Activated CD8-positive, alpha-beta memory T cell treated with anti-CD3 and anti-CD28 coated beads, Interleukin-2, amount 50 U/mL, for 24 hours (primary cell): ENCODE measurements around the gene ZNF664.

Experiments
- DNase-seq: peaks from one replicate; pipeline ENCODE4 v3.0.0-alpha.2; 2020; ENCODE audit errors: extremely low read depth

The ZNF664 gene

DNA sequence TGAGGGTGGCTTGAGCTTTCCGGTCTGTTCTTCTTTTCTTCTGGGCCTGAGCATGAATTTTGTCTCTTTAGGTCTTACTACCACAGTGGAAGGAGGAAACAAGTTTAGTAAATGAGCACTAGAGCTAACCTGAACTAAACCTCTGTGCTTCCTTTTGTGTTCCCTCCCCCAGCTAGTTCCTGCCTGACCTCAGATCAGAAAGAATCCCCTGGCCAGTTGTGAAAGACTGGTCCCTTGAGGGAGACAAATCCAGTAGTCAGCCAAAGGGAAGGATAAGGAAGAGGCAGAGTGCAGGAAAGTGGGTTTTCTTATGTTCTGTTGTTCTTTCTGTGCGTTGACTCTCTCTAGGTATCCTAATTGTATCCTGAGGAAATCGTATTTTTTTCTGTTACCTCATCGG is 17.5 kb downstream of the ZNF664 start:
- no peak for DNase-seq

DNA sequence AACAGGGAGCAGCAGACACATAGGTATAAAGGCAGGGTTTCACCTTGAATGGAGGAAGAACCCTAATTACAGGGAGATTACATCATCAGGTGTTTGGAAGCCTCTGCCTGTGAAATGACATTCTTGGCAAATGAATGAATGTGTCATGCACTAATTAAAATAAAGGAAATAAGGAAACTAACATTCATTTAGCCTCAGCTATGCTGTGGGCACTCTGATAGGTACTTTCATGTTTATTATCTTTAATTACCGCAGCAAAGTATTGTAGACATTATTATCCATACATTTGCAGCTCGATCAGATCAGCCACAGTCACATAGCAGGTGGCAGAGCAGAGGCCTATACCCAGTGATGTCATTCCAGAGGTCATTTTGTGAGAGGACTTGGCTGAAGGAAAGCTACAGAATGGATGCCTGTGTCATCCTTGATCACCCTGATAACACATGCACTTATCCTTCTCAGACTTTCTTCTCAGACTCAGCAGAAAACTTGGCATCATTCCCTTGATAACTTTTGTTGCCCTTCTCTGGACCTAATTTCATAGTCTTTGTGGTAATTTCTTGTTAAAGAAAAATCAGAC is 18.4 kb downstream of the ZNF664 start:
- DNase-seq, result no peak

DNA sequence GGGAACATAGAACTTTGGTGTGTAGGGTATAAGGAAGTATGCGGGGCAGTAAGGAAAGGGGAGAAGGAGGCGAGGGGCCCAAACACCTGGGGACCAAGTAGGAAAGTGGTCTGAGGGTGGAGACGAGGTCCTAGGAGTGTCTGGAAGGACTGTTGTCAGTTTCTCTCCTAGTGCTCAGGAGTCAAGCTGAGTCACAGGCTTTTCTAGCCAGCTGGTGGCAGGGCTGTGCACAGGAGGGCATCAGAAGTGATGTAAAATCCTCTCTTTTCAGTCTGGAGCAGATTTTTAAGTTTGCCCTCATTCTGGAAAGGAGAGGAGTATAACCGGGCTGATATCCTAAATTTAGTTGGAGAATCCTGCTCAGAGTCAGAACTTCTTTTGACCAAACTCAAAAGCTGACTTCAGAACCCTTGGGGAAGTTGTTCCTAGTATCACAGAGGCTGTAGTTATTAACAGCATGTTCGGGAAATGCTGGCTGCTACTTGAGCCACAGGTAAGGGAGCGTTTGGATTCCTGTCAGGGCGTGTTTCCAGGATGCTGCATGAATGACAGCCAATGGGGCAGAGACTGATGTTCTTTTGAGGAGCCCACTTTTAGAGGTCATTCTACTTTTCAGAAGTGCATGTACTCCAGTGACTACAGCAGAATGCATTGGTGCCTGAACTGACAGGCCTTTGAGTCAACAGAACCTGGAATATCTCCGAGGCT is 19.3 kb downstream of the ZNF664 start:
- no peak for DNase-seq

DNA sequence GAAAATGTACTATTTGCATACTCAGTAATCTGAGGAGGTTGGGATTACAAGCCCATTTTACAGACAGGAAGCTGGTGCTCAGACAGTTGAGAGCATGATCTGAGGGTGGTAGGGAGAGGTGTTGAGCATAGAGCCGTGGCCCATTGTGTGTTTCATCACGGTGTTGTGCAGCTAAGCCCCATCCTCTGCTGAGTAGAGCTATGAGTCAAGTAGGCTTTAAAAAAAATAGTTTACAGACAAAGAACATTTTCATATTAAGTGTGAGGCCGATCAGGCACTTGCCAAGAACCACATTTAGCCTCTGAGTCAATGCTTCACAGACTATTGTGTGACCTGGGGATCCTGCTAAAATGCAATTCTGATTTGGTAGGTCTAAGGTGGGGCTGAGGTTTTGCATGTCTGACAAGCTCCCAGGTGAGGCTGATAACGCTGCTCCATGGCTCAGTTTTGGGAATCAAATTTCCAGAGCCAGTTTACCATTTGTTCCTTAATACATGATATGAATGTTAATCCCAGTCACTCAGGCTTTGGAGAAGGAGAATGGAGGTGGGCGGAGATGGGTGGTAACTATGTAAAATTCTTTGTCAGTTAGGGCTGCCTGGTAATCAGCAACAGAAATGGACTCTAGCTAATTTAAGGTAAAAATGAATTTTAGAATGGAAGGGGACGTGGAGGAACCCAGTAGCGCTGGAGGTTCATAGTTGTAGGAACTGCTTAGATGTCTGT is 22.2 kb downstream of the ZNF664 start:
- DNase-seq, result no peak

DNA sequence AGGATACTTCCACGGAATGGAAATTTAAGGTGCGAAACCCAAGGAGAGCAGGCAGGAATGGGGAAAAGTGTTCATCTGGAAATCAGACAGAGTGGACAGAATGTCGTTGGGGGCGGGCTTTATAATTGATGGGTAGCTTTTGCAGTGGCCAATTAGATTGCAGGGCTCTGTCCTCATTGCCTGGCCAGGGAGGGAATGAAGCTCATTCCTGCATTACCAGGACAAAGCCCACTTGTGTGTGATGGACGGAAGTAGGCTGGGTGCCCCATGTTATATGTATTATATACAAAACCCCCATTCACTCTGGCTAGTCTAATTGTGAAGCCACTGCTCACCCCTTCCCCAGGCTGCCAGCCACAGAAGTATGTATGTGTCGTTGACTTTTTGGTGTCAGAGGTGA is 23.6 kb downstream of the ZNF664 start:
- no peak for DNase-seq

DNA sequence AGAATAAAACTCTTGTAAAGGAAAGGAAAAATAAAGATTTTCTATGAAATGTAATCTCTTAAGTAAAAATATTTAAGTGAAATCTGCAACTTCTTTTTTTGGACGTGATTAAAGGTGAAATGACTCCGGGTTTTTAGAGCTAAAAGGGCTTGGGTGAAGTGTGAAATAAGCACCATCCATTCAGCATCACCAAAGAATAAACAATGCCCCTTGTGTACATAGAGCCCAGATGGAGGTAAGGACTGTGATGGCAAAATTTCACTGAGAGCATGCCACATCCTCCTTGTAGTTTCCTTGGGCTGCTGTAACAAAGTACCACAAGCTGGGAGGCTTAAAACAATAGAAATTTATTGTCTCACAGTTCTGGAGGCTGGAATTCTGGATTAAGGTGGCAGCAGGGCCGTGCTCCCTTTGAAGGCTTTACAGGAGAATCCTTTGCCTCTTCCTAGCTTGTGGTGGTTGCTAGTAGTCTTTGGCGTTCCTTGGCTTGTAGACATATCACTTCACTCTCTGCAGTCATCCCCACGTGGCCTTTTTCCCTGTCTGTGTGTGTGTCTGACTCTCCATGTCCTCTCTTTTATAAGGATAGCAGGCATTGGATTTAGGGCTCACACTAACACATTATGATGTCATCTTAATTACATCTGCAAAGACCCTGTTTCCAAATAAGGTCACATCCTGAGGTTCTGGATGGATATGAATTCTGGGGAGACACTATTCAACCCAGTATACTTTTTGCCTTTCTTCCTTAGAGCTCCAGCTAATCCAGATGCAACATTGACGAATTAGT is 24.2 kb downstream of the ZNF664 start:
- no peak for DNase-seq

DNA sequence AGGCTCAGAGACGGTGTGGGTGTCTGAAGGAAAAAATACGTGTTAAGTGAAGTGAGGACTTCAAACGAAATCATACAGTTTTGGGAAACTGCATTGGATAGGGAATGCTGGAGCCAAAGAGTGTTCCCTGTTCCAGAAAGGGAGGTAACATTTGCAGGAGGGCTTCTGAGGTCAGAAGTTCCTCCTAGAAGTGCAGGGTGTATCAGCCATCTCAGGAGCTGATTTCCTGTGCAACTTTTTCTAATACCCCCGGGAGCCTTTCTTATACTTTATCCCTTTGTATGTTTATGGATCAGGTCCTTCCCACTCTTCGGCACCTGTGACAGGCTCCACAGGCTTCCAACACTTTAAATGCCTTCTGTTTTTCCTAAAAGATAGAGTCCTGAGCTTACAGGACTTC is 24.9 kb downstream of the ZNF664 start:
- no peak for DNase-seq

DNA sequence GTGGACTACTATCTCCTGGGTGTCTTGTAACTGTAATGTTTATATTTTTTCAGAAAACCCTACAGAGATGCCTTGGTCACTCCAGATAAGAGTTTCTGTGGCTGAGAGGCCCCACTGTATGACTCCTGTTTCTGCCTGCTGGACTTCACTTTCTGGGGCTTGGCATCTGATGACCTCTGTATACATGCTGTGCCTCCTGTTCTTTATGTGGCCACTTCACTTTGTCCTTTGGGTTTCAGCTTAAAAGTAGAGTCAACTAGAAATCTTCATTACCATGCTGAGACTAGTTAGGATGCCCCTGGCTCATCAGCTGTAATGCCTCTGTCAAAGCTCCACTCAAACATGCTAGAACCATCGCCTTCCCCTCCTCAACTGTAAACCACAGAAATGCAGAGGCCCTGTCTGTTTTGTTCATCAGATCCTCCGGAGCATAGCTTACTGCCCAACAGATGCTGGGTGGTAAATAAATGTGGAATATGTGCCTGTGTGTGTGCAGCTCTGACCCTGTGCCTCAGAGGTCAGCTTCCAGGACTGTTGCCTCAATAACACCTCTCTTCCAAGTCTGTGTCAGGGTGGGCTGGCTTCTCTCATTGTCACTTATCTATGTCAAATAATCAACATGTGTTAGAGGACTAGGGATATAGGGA is 25.5 kb downstream of the ZNF664 start:
- no peak for DNase-seq

DNA sequence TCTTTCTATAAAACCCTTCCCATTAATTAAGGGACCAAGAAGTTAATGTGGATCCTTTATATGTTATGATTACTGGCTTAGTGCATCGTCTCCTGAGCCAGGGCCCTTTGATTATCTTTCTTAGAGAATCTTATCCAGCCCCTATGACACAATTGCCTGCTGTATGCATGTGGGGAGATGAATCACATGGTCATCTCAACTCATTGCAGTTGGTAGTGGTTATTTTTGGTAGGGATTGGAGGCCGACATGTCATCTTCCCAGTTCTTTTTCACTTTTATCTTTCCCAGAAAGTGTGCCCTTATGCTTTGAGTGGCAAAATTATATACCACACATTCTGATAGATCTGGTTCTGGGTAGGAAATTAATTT is 26.0 kb downstream of the ZNF664 start:
- DNase-seq, result no peak

DNA sequence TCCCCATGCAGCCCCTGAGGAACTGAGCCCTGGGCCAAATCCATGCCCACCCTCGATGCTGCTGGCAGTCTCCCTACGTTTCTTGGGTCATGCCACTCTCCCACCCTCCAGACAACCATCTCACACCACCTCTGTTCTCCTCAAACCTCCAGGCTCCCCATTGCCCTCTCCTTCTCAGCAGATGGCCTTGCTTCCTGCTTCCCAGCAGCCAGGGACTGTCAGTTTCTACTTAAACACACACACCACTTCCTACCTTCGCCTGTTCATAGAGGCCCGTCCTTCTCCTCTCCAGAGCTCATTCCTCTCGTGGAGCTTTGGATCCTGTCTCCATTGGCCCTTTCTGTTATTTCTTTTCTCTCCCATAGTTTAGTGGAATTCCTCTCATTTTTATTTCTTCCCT is 27.1 kb downstream of the ZNF664 start:
- DNase-seq, result no peak

DNA sequence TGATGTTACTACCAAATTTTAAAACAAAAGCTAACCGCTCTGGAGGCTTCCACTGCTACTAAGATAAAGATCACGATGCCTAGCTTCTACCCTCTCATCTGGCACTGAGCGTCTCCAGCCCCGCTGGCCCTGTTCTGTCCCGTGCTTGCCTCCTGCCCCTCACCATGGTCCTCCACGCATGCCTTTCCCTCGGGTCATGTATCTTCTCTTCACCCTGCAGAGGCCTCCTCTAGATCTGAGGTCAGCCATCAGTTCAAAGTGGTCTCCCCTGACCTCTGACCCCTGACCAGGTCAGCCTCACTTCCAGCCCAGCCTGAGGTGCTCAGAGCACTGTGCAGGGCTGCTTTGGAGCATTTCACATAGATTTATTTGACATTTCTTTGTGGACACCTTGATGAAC is 28.3 kb downstream of the ZNF664 start:
- DNase-seq, result no peak

DNA sequence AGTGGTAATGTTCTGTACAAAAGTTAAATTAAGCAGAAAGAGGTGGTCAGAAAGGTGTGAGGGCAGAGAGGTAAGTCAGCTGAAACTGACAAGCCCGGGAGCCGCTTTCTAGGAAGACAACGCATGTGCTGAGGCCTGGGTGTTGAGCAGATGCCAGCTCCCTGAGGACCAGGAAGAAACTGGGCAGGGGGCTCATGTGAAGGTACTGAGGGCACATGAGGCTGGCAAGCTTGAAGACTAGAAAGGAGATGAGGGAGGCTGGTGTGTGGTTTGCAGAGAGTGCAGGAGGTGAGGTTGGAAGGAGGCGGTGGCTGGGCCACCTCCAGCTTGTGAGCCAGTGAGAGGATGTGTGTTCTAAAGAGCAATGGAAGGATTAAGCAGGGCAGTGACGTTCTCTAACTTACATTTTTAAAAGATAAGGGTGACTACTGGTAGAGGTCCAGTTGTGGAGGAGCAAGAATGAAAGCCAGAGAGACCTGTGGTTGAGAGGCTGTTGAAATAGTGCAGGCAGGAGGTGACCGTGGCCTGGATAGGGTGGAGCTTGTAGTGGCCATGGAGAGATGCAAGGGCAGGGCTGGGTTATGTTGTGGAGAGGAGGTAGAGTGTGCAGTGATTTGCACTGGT is 29.1 kb downstream of the ZNF664 start:
- no peak for DNase-seq

DNA sequence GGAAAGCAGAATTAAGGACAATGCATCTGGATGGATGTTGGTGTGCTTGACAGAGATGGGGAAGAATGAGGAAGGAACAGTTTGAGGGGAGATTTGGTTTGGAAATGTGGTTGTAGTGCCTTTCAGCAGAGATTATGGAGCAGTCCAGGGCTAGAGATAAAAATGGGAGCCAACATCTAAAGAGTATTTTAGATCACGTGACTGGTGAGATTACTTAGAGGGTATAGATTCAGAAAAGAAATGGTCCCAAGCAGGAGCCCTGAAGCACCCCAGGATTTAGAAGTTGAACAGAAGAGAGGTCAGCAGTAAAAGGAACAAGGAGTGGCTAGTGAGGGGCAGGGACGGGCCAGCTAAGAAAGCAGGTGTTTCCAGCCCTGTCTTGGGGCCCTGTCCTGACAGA is 29.6 kb downstream of the ZNF664 start:
- DNase-seq, result no peak

DNA sequence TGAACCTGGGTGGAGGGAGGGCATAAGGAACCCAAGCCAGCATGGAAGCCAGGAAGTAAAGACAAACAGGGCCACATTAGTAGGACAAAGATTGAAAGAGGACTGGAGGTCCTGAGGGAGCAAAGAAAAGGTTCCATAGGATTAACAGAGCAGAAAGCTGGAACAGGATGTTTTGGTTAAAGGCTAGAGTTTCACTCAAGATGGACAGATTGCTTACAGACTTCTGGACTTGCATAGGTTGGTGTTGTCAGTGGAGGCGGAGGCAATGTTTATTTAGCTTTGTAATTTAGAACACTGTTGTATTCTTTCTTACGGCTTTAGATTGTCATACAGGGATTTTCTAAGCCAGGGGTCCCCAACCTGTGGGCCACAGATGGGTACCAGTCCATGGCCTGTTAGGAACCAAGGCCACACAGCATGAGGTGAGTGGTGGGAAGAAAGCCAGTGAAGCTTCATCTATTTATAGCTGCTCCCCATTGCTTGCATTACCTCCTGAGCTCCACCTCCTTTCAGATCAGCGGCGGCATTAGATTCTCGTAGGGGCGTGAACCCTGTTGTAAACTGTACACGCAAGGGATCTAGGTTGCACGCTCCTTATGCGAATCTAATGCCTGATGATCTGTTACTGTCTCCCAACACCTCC is 31.3 kb downstream of the ZNF664 start:
- DNase-seq, result no peak

DNA sequence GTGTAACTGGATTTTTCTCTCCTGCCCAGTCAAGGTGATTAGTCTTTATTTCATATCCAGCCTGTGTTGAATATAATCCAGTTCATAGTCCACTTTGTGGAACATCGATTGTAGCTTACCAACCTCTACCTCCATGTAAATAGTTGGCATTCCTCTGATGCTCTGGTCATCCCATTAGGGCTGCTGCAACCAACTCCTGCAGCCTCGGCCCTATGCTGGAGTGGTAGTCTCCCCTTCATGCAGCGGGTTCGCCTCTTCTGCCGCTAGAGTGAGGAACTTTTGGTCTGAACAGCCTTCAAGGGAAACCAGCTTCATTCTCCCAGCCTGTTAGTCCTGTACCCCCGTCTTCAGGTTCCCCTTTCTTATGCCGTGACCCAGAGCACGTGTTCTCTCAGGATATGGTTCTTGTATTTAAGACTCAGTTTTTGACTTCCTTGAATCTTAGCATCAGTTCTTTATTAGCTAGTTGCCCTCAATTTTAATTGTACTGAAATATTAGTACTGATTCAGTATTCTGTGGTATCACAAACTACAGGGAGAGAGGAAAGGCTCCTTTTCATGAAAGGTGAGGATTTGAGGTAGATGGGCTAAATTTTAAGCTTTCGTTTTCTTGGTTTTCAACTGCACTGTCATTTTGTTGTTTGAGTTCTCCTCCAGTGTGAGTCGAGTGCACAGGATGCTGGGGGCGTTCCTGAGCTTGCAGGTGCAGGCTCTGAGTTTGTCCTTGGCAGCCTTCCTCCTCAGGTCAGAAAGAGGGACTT is 33.2 kb downstream of the ZNF664 start:
- no peak for DNase-seq

DNA sequence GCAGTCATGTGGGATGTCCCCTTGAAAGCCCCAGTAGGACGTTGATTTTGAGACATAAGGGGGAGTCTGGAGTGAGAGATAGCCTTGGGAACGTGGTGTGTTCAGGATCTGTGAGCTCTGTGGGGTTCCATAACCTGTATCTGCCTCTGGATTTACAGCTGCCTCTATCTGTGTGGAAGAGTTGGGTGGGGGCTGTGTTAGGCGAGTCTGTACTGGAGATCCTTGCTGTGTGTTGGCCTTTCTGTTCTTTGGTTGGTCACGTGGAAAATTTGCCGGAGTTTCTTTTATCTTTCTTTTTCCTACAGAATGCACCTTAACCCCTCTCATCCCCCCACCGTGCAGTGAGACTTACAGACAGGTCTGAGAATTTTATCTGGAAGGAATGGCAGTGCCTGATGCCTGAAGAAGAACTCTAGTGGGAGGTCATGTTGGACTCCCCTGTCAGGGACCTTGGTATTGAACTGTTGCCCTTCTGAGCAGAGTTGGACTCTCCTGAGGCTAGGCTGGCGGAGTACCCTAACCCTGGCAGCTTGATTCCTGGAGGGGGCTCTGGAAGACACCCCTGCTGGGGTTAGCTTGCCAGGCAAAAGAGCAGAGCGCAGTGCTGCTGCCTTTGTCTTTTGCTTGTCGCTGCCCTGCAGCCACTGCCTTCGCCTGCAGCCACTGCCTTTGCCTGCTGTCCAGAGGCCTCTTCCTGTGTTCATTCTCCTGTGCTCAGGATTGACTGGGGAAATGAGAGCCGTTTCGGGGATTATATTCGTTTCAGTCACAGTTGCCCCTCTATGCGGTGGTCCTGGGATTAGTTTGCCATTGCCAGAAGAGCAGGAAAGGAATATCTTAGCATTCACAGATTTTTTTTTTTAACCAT is 34.1 kb downstream of the ZNF664 start:
- DNase-seq, result no peak

DNA sequence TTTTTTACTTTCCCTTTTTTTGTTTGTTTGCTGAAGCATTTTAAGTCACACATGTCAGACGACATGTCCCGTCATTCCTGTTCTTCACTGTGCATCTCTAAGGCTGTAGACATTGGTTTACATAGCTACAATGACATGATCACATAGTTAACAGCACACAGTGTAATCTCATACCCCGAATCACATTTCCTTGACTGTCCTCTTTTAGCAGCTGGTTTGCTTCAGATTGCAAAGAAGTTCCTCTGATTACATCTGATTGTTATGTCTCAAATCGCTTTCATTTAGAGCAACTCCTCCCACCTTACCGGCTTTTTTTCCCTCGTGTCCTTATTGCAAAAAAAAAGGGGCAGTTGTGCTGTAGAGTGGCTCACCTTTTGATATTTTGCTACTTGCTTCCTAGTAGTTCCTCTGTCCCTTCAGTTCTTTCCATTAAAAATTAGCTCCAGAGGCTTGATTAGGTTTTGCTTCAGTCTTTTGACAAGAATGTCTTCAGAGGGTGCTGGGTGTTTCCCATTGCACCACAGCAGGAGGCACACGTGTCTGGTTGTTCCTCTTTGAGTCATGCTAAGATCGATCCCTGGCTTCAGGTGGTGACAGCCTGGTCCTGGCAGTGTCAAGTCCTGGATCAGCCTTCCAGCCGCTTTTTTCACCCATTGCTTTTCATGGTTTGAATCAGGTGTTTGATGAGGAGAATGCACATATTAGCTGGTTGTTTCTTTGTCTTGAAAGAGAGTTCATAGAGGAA is 35.0 kb downstream of the ZNF664 start:
- no peak for DNase-seq

DNA sequence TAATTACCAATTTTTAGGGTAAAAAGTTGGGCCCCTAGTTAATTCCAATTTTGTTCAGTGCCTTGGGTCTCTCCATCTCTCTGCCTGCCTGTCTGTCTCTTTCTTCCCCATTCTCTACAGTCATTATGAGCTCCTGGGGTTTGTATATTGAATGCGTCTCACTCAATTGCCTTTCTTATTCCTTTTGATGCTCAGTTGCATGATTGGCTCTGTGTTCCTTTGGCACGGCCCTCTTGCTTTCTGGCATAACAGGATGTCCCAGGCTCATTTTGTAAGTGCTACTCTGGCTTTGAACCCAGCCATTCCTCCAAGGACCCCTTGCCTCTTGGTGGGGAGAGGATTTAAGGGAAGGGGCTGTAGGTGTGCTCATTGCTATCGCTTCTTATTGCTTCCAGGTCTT is 35.6 kb downstream of the ZNF664 start:
- DNase-seq, result no peak

DNA sequence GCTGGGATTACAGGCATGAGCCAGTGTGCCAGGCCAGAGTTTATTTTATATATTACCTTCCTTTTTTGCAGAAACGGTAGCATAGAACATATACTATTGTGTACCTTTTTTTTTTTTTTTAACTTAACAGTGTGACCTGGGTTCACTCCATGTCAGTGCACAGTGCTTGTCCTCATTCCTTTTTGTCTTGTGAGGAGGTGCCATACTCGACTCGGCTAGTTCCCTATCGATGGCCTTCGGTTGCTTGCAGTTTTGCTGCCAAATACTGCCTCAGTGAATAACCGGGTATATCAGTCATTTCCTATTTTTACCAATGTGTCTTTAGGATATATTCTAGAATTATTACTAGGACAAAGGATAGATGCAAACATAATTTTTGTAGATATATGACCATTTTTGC is 36.8 kb downstream of the ZNF664 start:
- DNase-seq, result no peak
